Neuronal stem cell (in vitro differentiated cells): ENCODE data around the gene HDAC4.
A peak's percentile ranks its signal among the peaks of the same experiment; 100 is the strongest.

Source experiments
- DNase-seq: peaks from one replicate; pipeline ENCODE4 v3.0.0-alpha.2; 2013; ENCODE audit warnings: low spot score
- H2AFZ ChIP-seq: one replicate; pipeline ENCODE4 v1.6.1; 2013; ENCODE audit warnings: mild to moderate bottlenecking, low read length, inconsistent platforms
- H2AK5ac ChIP-seq: 2 replicates; pipeline ENCODE4 v1.6.1; 2013; ENCODE audit warnings: low read depth, mild to moderate bottlenecking, inconsistent platforms, low read length, moderate library complexity, mixed read lengths
- H2BK120ac ChIP-seq: 2 replicates; pipeline ENCODE4 v1.6.1; 2013; ENCODE audit warnings: low read depth, mild to moderate bottlenecking, inconsistent platforms, low read length, moderate library complexity, mixed read lengths
- H2BK12ac ChIP-seq: one replicate; pipeline ENCODE4 v1.6.1; 2013; ENCODE audit warnings: low read length, inconsistent platforms
- H2BK15ac ChIP-seq: 2 replicates; pipeline ENCODE4 v1.6.1; 2013; ENCODE audit warnings: mild to moderate bottlenecking, low read length, inconsistent platforms, mixed read lengths
- H2BK5ac ChIP-seq: one replicate; pipeline ENCODE4 v1.6.1; 2013; ENCODE audit warnings: inconsistent platforms, mild to moderate bottlenecking, low read length, moderate library complexity
- H3K14ac ChIP-seq: one replicate; pipeline ENCODE4 v1.6.1; 2013; ENCODE audit warnings: low read length, inconsistent platforms
- H3K18ac ChIP-seq: 2 replicates; pipeline ENCODE4 v1.6.1; 2013; ENCODE audit warnings: low read length, inconsistent platforms
- H3K23ac ChIP-seq: 2 replicates; pipeline ENCODE4 v1.6.1; 2013; ENCODE audit warnings: low read depth, mild to moderate bottlenecking, mixed read lengths, low read length, inconsistent platforms; ENCODE audit not compliant: poor library complexity
- H3K27ac ChIP-seq: replicated peaks from 3 replicates; pipeline ENCODE4 v1.5.1; 2013; ENCODE audit warnings: low read length, inconsistent platforms
- H3K27me3 ChIP-seq, 3 experiments: 2 replicates each; pipeline ENCODE4 v1.6.1; 2013; ENCODE audit warnings: low read length in 3 of 3, mild to moderate bottlenecking in 2 of 3, inconsistent platforms in 1 of 3, low read depth in 1 of 3, mixed read lengths in 1 of 3, moderate library complexity in 1 of 3; ENCODE audit not compliant: control insufficient read depth in 3 of 3, insufficient read depth in 3 of 3
- H3K36me3 ChIP-seq, 2 donors: replicated peaks in 1 of 2; 2 replicates each; pipeline ENCODE4 v1.6.1; 2013; ENCODE audit warnings: low read length in 2 of 2; ENCODE audit not compliant: control insufficient read depth in 2 of 2, insufficient read depth in 2 of 2
- H3K4ac ChIP-seq: 2 replicates; pipeline ENCODE4 v1.6.1; 2013; ENCODE audit warnings: inconsistent platforms, mild to moderate bottlenecking, low read length, moderate library complexity
- H3K4me1 ChIP-seq, 2 donors: 1 replicate in 1 of 2; 2 replicates in 1 of 2; pipeline ENCODE4 v1.6.1; 2013; ENCODE audit warnings: low read length in 2 of 2, low read depth in 1 of 2; ENCODE audit not compliant: control insufficient read depth in 2 of 2, insufficient read depth in 1 of 2
- H3K4me2 ChIP-seq: one replicate; pipeline ENCODE4 v1.6.1; 2013; ENCODE audit warnings: mild to moderate bottlenecking, low read length, inconsistent platforms; ENCODE audit not compliant: insufficient read depth, poor library complexity, severe bottlenecking
- H3K4me3 ChIP-seq, 2 donors: 2 replicates each; pipeline ENCODE4 v1.5.1; 2013; ENCODE audit warnings: low read length in 2 of 2, mild to moderate bottlenecking in 2 of 2, inconsistent platforms in 1 of 2, moderate library complexity in 1 of 2
- H3K79me1 ChIP-seq: one replicate; pipeline ENCODE4 v1.6.1; 2013; ENCODE audit warnings: low read depth, mild to moderate bottlenecking, inconsistent platforms, low read length, moderate library complexity
- H3K9ac ChIP-seq: one replicate; pipeline ENCODE4 v1.6.1; 2013; ENCODE audit warnings: mild to moderate bottlenecking, low read depth, low read length, inconsistent platforms; ENCODE audit not compliant: poor library complexity
- H3K9me3 ChIP-seq, 2 donors: replicated peaks in 1 of 2; 2 replicates each; pipeline versions ENCODE3 to v1.6.1; 2013; ENCODE audit warnings: low read length in 2 of 2, mild to moderate bottlenecking in 2 of 2, inconsistent platforms in 1 of 2, low read depth in 1 of 2, mixed read lengths in 1 of 2, moderate library complexity in 1 of 2; ENCODE audit not compliant: control insufficient read depth in 2 of 2, insufficient read depth in 1 of 2
- H4K8ac ChIP-seq: one replicate; pipeline ENCODE4 v1.6.1; 2013; ENCODE audit warnings: low read depth, mild to moderate bottlenecking, inconsistent platforms, low read length, moderate library complexity
- H4K91ac ChIP-seq: one replicate; pipeline ENCODE4 v1.6.1; 2013; ENCODE audit warnings: low read length, low read depth, mild to moderate bottlenecking, inconsistent platforms; ENCODE audit not compliant: poor library complexity
- WGBS, 2 donors: extraction: QIAGEN DNeasy Blood & Tissue Kit; methylation state at CpG; one replicate each; pipeline ENCODE4 v1.1.7; 2013; ENCODE audit warnings: missing lambda C conversion rate in 2 of 2, mixed read lengths in 1 of 2; ENCODE audit not compliant: insufficient read length in 2 of 2, insufficient replicate concordance in 1 of 2; ENCODE audit errors: extremely low coverage in 2 of 2; 5-methylcytosine and 5-hydroxymethylcytosine counted together

HDAC4 gene

GRCh38 chr2:239110595-239111048 is 290.2 kb downstream of the HDAC4 start:
- H4K8ac ChIP-seq, result no peak overlapping the region
- H3K9me3 ChIP-seq, result no peaks in the 10 kb centered on the region
- H3K27ac ChIP-seq, result no peak overlapping the region
- no peak overlapping the region for H3K4ac ChIP-seq
- no CpG with 5 or more reads among the region's 14 CpGs for WGBS, 2 donors
- no peak overlapping the region for H3K23ac ChIP-seq
- H2AFZ ChIP-seq, result no peak overlapping the region
- no peak overlapping the region for H3K4me3 ChIP-seq
- no peak overlapping the region for H3K14ac ChIP-seq
- H3K4me1 ChIP-seq, result peaks cover 0 to 2% of the 10 kb centered on the region in 2 donors
- H2BK5ac ChIP-seq, result no peak overlapping the region
- DNase-seq, result no peak
- H3K27me3 ChIP-seq, result no peaks in the 10 kb centered on the region
- H2BK15ac ChIP-seq, result no peak overlapping the region
- no peak overlapping the region for H3K9ac ChIP-seq
- H3K18ac ChIP-seq, result no peak overlapping the region
- H4K91ac ChIP-seq, result no peak overlapping the region
- H3K4me2 ChIP-seq, result no peak overlapping the region
- H2BK12ac ChIP-seq, result no peak overlapping the region
- H2BK120ac ChIP-seq, result no peak overlapping the region
- H3K36me3 ChIP-seq, result peaks cover 17 to 71% of the 10 kb centered on the region in 2 donors
- H2AK5ac ChIP-seq, result no peak overlapping the region
- H3K79me1 ChIP-seq, result peaks cover 4% of the 10 kb centered on the region

DNA sequence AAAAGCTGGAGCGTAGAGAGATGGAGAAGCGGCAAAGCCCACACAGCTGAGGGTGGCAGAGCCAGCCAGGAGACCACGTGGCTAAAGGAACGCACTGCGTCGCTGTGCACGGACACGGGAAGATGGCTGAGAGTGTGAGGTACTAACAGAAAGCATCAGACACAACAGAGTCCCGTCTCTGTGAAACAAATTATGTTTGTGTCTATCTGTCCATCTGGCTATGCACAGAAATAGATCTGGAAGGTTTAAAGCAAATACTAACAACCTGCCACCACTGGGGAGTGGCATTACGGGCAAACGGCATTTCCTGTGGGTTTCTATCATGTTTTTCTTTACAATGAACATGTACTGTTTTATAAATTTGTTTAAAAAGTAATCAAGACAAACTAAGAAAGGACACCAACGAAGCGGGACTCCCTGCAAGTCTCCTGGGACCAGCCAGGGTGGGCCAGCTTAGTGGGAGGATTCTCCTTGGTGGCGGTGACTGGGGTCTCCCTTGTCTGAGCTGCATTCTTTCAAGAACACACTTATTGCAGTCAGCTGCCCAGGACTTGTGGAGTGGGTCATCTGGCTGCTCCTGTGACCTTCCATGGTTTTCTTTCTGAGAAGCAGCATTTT is 290.8 kb downstream of the HDAC4 start:
- H2BK15ac ChIP-seq, result no peak overlapping the region
- H3K27me3 ChIP-seq, result no peaks in the 10 kb centered on the region
- no peak overlapping the region for H2AFZ ChIP-seq
- H3K27ac ChIP-seq, result no peak overlapping the region
- peaks cover 4% of the 10 kb centered on the region for H3K79me1 ChIP-seq
- H2BK12ac ChIP-seq, result no peak overlapping the region
- no peak overlapping the region for H3K4me2 ChIP-seq
- H3K23ac ChIP-seq, result peak overlapping the region; percentile 16
- H3K9ac ChIP-seq, result peak overlapping the region; percentile 47
- H3K9me3 ChIP-seq, result no peaks in the 10 kb centered on the region
- no peak overlapping the region for H3K4ac ChIP-seq
- H3K14ac ChIP-seq, result no peak overlapping the region
- no peak for DNase-seq
- H2BK5ac ChIP-seq, result no peak overlapping the region
- no peak overlapping the region for H3K4me3 ChIP-seq
- H2AK5ac ChIP-seq, result no peak overlapping the region
- no peak overlapping the region for H4K91ac ChIP-seq
- H3K18ac ChIP-seq, result no peak overlapping the region
- peaks cover 18 to 67% of the 10 kb centered on the region in 2 donors for H3K36me3 ChIP-seq
- peaks cover 0 to 2% of the 10 kb centered on the region in 2 donors for H3K4me1 ChIP-seq
- no CpG with 5 or more reads among the region's 14 CpGs for WGBS, 2 donors
- H4K8ac ChIP-seq, result no peak overlapping the region
- H2BK120ac ChIP-seq, result no peak overlapping the region

DNA sequence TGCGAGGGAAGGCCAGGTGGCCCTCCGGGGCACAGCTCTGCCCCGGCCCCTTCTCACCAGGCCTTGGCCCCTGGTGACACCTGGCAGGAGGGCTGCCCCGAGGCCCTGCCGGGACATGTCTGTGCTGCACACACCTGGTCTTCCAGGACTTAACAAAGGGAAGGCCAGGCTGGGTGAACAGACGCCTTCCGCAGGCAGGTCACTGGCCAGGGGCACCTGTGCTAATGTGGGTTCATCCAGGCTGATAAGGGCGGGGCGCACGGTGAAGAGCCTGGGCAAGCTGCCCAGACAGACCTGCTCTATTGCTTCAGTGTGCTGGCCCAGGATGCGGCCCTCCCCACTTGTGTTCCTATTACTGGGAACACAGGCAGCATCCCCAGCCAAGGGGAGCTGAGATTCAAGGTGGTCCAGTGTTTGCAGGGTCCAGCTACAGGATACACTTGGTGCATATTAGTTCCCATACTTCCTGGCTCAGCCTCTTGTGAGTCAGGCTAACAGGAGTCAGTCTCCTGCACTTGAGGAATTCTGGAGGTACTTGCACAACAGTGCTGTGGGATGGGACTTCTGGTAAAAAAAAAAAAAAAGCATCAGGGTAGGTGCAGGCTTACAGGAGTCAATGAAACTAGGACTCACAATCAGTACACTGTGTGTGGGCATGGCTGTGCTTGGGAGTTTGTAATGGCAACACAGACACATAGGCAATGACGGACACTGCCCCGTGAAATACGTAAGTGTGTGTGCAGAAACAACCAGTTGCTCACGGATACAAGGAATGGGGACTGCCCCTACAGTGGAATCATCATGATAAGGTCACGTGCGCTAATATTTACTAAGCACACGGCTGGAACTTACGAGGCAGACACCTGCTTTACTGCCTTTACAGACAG is 291.5 kb downstream of the HDAC4 start:
- Histone ChIP-seq H2AFZ (no peak overlapping the region), H3K23ac (peak overlapping the region; percentile 49), H3K36me3 (peaks cover 20 to 60% of the 10 kb centered on the region in 2 donors), H3K4ac (no peak overlapping the region), H2BK12ac (no peak overlapping the region), H3K14ac (no peak overlapping the region), H4K8ac (no peak overlapping the region), H2BK120ac (no peak overlapping the region), H3K9me3 (no peaks in the 10 kb centered on the region), H3K4me3 (no peak overlapping the region), H3K27me3 (no peaks in the 10 kb centered on the region), H4K91ac (no peak overlapping the region), H3K18ac (no peak overlapping the region), H2BK5ac (no peak overlapping the region), H2BK15ac (no peak overlapping the region), H3K4me2 (no peak overlapping the region), H3K9ac (no peak overlapping the region), H2AK5ac (no peak overlapping the region), H3K27ac (no peak overlapping the region), H3K79me1 (peaks cover 4% of the 10 kb centered on the region), H3K4me1 (no peaks in the 10 kb centered on the region)
- WGBS, 2 donors, result no CpG with 5 or more reads among the region's 19 CpGs
- DNase-seq, result no peak

DNA sequence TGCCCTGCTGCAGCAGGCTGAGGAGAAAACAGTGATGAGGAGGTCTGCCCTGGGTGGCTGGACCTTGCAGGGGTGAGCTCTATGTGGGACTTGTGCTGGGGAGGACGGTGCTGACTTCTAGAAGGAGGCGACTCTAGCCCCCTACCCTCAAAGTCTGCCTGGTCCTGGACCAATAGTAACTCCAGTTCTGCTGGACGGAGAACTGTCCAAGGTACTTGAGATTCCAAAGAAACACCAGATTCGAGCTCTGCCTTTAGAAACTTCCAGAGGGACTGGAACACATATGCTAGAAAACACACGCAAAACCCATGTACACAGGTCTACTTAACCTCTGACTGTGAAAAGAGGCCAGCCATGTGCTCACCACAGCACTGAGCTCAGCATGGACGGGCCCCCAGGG is 292.4 kb downstream of the HDAC4 start:
- no peak for DNase-seq
- Histone ChIP-seq H2BK120ac (no peak overlapping the region), H3K4me2 (no peak overlapping the region), H4K91ac (no peak overlapping the region), H3K27ac (no peak overlapping the region), H2AK5ac (no peak overlapping the region), H3K4ac (no peak overlapping the region), H2BK15ac (no peak overlapping the region), H3K18ac (peak overlapping the region; percentile 48), H3K36me3 (peaks cover 20 to 62% of the 10 kb centered on the region in 2 donors), H3K14ac (peak overlapping the region; percentile 56), H2BK5ac (no peak overlapping the region), H4K8ac (peak overlapping the region; percentile 43), H3K4me1 (no peaks in the 10 kb centered on the region), H3K9ac (no peak overlapping the region), H3K9me3 (no peaks in the 10 kb centered on the region), H3K23ac (no peak overlapping the region), H3K79me1 (peaks cover 4% of the 10 kb centered on the region), H2BK12ac (no peak overlapping the region), H3K27me3 (no peaks in the 10 kb centered on the region), H2AFZ (no peak overlapping the region), H3K4me3 (no peak overlapping the region)
- WGBS, 2 donors, result no CpG with 5 or more reads among the region's 6 CpGs
